GM18873 (cell line): ENCODE data around the gene EDA2R.

Source experiments
- ATAC-seq: cut with Tn5 transposase; IDR thresholded peaks from one replicate; pipeline ENCODE4 v1.9.1; 2021; ENCODE audit warnings: mild to moderate bottlenecking, moderate library complexity, moderate number of reproducible peaks; ENCODE audit not compliant: unreplicated experiment, low FRiP score

EDA2R gene

DNA sequence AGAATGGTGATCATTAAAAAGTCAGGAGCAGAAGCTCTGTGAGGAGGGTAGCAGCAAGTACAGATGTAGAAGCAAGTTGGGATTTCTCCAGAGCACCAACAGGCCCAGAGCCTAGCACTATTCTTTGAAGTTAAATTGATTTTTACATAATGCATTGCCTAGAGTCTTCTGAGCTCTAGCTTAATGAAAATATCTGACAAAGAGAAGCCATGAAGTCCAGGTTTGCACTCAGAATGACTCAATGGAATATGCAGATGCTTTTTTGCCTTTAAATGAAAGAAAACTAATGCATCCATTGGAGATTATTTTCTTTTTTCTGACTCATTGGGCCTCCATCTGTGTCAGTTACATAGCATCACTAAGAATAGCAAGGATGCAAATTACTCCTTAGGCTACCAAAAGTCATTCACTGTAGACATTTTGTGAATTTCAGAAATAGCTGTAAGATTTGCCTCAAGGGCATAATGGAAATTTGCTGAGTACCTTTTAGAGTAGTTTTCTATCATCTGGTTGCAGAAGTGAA is 91.0 kb downstream of the EDA2R start:
- ATAC-seq: no peak
